ENCODE results near the gene BIN1. TPM values are rescaled to one million over a fixed set of nuclear protein-coding genes. Genes with fewer than 3 reads are reported as not detected.

BIN1 gene
- total RNA-seq, 2 donors from 2014 or later: 41.7 to 45.9 TPM

DNA sequence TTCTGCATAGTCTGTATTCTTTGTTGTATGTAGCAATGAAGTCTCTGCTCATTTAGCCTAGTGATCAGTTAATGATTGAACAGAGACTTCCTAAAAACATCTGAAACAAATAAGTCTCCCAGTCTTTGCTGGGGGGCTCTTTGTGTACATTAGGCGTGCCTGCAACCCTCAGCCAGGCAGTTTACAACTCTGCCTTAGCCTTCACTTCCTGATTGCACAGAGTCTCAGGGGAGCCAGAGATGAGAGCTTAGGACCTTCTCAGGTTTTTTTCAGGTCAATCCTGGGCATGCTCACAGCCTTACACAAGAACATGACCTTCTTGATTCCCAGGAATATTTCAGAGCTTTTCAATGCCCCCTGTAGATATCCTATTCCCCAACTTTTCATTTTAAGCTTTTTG, 44.0 kb upstream of the BIN1 start:
- H3K27ac ChIP-seq (ENCODE audit: low read depth, low read length): no peak overlapping the region
- WGBS, 2 experiments (ENCODE audit: insufficient coverage in 1 of 2, insufficient read length in 1 of 2): 90 to 100% methylated on average over 1 of the region's 1 CpG
- H3K4me3 Mint-ChIP-seq: no peak overlapping the region
- H3K36me3 ChIP-seq (ENCODE audit: control insufficient read depth, insufficient read depth, low read length): no peaks in the 10 kb centered on the region
- H3K4me3 ChIP-seq (ENCODE audit: low read length): no peak overlapping the region
- H3K36me3 Mint-ChIP-seq (ENCODE audit: low read depth): no peaks in the 10 kb centered on the region
- no peak for DNase-seq
- no peaks in the 10 kb centered on the region for H3K4me1 Mint-ChIP-seq
- TF ChIP-seq, protein P1, sequence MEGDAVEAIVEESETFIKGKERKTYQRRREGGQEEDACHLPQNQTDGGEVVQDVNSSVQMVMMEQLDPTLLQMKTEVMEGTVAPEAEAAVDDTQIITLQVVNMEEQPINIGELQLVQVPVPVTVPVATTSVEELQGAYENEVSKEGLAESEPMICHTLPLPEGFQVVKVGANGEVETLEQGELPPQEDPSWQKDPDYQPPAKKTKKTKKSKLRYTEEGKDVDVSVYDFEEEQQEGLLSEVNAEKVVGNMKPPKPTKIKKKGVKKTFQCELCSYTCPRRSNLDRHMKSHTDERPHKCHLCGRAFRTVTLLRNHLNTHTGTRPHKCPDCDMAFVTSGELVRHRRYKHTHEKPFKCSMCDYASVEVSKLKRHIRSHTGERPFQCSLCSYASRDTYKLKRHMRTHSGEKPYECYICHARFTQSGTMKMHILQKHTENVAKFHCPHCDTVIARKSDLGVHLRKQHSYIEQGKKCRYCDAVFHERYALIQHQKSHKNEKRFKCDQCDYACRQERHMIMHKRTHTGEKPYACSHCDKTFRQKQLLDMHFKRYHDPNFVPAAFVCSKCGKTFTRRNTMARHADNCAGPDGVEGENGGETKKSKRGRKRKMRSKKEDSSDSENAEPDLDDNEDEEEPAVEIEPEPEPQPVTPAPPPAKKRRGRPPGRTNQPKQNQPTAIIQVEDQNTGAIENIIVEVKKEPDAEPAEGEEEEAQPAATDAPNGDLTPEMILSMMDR (conservative IDR thresholded peaks at IDR 0.05): no peak
- peaks cover 18% of the 10 kb centered on the region for H3K9me3 Mint-ChIP-seq
- no peaks in the 10 kb centered on the region for H3K4me1 ChIP-seq (ENCODE audit: control insufficient read depth, insufficient read depth, low read length)
- H3K27me3 ChIP-seq (ENCODE audit: control insufficient read depth, insufficient read depth, low read length, poor library complexity, severe bottlenecking): no peaks in the 10 kb centered on the region
- H3K27ac Mint-ChIP-seq: no peak overlapping the region
- peaks cover 12% of the 10 kb centered on the region for H3K9me3 ChIP-seq (ENCODE audit: control insufficient read depth, low read length)
- no peak overlapping the region for H3K9ac ChIP-seq (ENCODE audit: extremely low read depth, low read length, poor library complexity, severe bottlenecking)
- H3K27me3 Mint-ChIP-seq (ENCODE audit: insufficient read depth): no peaks in the 10 kb centered on the region

DNA sequence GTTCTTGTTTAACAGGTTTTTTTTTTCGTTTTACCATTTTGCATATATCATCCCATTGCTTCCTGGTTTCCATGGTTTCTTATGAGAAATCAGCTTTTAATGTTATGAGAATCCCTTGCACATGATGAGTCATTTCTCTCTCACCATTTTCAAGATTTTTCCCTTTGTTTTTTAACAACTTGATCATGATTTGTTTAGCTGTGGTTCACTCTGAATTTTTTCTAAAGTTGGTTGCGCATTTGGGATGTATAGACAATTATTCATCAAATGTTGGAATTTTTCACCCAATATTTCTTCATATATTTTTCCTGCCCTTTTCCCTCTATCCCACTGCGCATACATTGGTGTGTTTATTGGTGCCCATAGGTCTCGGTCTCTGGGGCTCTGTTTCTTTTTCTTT, 42.4 kb upstream of the BIN1 start:
- Histone ChIP-seq H3K27me3 (ENCODE audit: control insufficient read depth, insufficient read depth, low read length, poor library complexity, severe bottlenecking) (no peaks in the 10 kb centered on the region), H3K4me3 (ENCODE audit: low read length) (no peak overlapping the region), H3K9me3 (ENCODE audit: control insufficient read depth, low read length) (peaks cover 10% of the 10 kb centered on the region), H3K4me1 (ENCODE audit: control insufficient read depth, insufficient read depth, low read length) (no peaks in the 10 kb centered on the region), H3K27ac (ENCODE audit: low read depth, low read length) (no peak overlapping the region), H3K36me3 (ENCODE audit: control insufficient read depth, insufficient read depth, low read length) (no peaks in the 10 kb centered on the region), H3K9ac (ENCODE audit: extremely low read depth, low read length, poor library complexity, severe bottlenecking) (no peak overlapping the region)
- Mint-ChIP-seq H3K4me1 (no peaks in the 10 kb centered on the region), H3K27me3 (ENCODE audit: insufficient read depth) (no peaks in the 10 kb centered on the region), H3K27ac (no peak overlapping the region), H3K4me3 (no peak overlapping the region), H3K36me3 (ENCODE audit: low read depth) (no peaks in the 10 kb centered on the region), H3K9me3 (peaks cover 18% of the 10 kb centered on the region)
- no peak for DNase-seq
- WGBS, 2 experiments (ENCODE audit: insufficient coverage in 1 of 2, insufficient read length in 1 of 2): 89% methylated on average over 4 of the region's 4 CpGs; no CpG with 5 or more reads in 1 of the 2 experiments
- TF ChIP-seq, protein P1 (conservative IDR thresholded peaks at IDR 0.05): no peak

GRCh38 chr2:127146820-127147502, 40.0 kb upstream of the BIN1 start:
- H3K4me3 Mint-ChIP-seq: no peak overlapping the region
- 74 to 85% methylated on average over 5 to 10 of the region's 10 CpGs for WGBS, 2 experiments (ENCODE audit: insufficient coverage in 1 of 2, insufficient read length in 1 of 2)
- peaks cover 10% of the 10 kb centered on the region for H3K9me3 ChIP-seq (ENCODE audit: control insufficient read depth, low read length)
- no peak for DNase-seq
- H3K36me3 ChIP-seq (ENCODE audit: control insufficient read depth, insufficient read depth, low read length): no peaks in the 10 kb centered on the region
- peaks cover 16% of the 10 kb centered on the region for H3K9me3 Mint-ChIP-seq
- TF ChIP-seq, protein P1 (conservative IDR thresholded peaks at IDR 0.05): no peak
- H3K9ac ChIP-seq (ENCODE audit: extremely low read depth, low read length, poor library complexity, severe bottlenecking): no peak overlapping the region
- H3K4me3 ChIP-seq (ENCODE audit: low read length): no peak overlapping the region
- H3K27me3 Mint-ChIP-seq (ENCODE audit: insufficient read depth): no peaks in the 10 kb centered on the region
- H3K27me3 ChIP-seq (ENCODE audit: control insufficient read depth, insufficient read depth, low read length, poor library complexity, severe bottlenecking): no peaks in the 10 kb centered on the region
- no peaks in the 10 kb centered on the region for H3K4me1 Mint-ChIP-seq
- H3K27ac Mint-ChIP-seq: no peak overlapping the region
- H3K36me3 Mint-ChIP-seq (ENCODE audit: low read depth): no peaks in the 10 kb centered on the region
- no peak overlapping the region for H3K27ac ChIP-seq (ENCODE audit: low read depth, low read length)
- H3K4me1 ChIP-seq (ENCODE audit: control insufficient read depth, insufficient read depth, low read length): no peaks in the 10 kb centered on the region

Measured in endodermal cell (in vitro differentiated cells).